Ishikawa (cell line): ENCODE measurements around the gene SIM2.

Experiments
- EGR1 ChIP-seq: IDR thresholded peaks from 2 replicates; pipeline ENCODE4 v1.6.1; 2012
- EP300 ChIP-seq: IDR thresholded peaks from 2 replicates; pipeline ENCODE4 v1.6.1; 2012; ENCODE audit warnings: borderline replicate concordance
- FOXM1 ChIP-seq: IDR thresholded peaks from 2 replicates; pipeline ENCODE4 v1.6.1; 2012; ENCODE audit warnings: low read depth, borderline replicate concordance
- MAX ChIP-seq: IDR thresholded peaks from 2 replicates; pipeline ENCODE4 v1.6.1; 2012
- NFIC ChIP-seq: IDR thresholded peaks from 2 replicates; pipeline ENCODE4 v1.6.1; 2012
- REST ChIP-seq: IDR thresholded peaks from 2 replicates; pipeline ENCODE4 v1.6.1; 2012; ENCODE audit warnings: low read depth, mild to moderate bottlenecking
- TAF1 ChIP-seq: IDR thresholded peaks from 2 replicates; pipeline ENCODE4 v1.6.1; 2012; ENCODE audit warnings: low read depth, mild to moderate bottlenecking
- USF1 ChIP-seq: IDR thresholded peaks from 2 replicates; pipeline ENCODE4 v1.6.1; 2012
- YY1 ChIP-seq: IDR thresholded peaks from 2 replicates; pipeline ENCODE4 v1.6.1; 2012; ENCODE audit warnings: low read depth

- TF ChIP-seq REST (no peak), MAX (no peak), TAF1 (no peak), FOXM1 (no peak), USF1 (no peak), NFIC (no peak), EGR1 (no peak), EP300 (no peak), YY1 (no peak)
Observed at GRCh38 chr21:36694593-36695282, 4.2 kb upstream of the SIM2 start.
